ENCODE measurements around the gene CPOX.

The CPOX gene

GRCh38 chr3:98594628-98595324, 1.4 kb upstream of the CPOX start:
- no peak for DNase-seq

- DNase-seq, result no peak
Observed at GRCh38 chr3:98592345-98592935, 971 bp downstream of the CPOX start.

DNA sequence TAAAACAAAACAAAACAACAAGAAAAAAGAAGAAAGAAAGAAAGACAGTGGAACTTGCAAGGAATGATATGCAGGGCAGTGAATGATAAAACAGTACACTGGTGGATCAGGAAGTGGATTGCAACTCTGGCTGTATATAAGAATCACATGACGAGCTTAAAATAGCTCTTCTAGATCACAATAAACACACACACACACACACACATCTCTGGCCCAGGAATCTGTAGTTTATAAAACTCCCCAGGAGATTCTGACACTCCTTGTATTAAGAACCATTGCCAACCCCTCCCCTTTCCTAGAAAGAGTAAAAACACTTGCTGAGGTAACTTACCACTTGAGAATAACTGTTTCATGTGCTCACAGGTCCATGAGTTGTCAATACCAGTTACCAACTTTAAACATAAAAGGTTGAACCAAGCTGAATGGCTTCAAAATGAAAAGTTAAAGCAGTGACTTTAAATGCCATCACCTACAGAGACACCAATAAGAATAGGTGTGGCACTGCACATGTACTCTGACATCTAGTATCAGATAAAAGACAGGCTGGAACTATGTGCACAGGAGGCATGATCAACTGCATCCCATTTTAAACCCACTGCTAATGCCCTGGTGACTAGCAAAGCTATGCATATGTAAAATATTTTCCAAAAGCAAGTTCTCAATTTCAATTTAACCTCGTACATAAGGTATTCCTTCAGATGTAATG, 3.9 kb downstream of the CPOX start:
- DNase-seq, result no peak

DNA sequence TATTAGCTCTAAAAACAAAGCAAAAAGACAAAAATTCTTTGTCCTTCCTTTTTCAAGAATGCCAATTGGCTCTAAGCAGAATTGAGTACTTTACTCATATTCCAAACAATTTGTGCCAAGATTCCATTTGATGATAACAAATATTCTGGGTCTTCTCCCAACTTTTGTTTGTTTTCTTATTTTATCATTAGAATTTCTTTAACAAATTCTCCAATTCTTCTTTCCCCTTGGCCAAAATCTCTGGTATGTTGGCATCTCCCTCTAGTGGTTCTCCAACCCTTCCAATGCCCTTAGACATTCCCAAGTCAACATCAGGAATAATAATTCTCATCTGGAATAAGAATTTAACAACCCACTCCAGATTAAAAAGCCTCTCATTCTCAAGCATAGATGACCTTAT, 5.3 kb downstream of the CPOX start:
- no peak for DNase-seq

DNA sequence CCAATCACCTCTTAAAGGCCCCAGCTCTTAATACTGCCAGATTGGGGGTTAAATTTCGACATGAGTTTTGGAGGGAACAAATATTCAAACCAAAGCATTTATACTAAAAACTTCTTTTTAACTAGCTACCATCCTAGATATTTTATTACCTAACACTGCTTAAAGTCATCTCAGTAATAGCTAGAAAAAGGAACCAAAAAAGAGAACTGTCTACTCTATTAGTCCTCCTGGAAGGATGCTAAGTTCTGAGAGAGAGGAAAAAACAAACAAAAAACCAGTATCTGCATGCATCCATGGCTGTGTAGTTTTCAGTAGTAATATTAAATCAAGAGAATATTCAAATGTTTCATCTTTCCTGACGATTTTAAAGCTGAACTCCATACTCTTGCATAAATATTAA, 5.8 kb downstream of the CPOX start:
- DNase-seq, result no peak

DNA sequence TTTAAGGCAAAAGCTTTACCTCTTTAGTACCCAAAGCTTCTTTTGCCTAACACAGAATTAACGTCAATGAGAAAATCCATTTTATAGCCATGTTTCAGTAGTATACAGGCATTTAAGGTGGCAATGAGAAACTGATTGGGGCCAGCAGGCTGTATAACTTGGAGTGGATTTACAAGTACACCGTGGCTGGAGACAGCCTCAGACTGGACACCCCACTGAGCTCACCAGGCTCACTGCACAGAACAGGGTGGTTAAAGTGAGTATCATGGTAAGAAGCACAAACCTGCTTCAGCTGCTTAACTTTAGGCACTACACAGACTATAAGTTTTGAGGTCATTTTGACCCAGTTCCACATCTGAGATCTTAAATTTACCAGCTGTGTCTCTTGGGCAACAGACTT, 8.9 kb downstream of the CPOX start:
- DNase-seq, result no peak

DNA sequence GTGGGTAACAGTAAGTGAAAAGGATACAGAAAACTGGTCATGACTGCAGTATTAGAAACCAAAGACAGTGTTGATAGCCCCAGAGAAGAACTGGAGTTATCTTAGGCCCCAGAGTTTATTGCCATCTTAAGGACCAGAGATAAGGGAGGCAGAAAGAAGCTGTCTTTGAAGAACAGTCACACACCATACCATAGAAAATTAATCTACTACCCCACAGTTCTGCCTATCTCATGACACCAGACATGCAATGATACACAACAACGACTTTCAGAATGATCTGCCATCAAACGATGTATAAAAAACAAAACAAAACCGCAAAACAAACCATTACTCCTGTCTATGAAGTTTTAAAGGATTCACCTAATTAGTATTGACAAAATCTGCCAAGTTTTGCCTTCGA, 9.6 kb downstream of the CPOX start:
- no peak for DNase-seq

DNA sequence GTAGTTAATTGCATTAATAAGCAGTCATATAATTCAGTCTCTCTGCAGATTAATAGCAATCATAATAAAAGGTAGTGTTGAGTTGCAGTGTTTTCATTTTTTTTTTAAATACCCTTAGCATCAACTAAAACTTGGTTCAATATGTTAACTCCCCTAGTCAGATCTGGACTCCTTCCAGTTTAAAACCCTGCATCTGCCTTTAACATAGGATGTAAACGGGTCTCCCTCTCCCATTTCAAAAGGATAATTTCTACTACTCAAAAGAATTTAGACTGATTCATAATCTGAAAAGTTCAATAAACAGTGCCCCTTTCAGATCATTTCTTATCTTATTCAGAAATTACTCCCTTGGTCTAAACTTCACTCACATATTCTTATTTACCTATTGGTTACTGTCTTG, 11.4 kb downstream of the CPOX start:
- DNase-seq, result no peak

- no peak for DNase-seq
Observed at GRCh38 chr3:98581474-98581873, 11.9 kb downstream of the CPOX start.

GRCh38 chr3:98580401-98581386, 12.7 kb downstream of the CPOX start:
- no peak for DNase-seq

GRCh38 chr3:98577178-98577895, 16.1 kb downstream of the CPOX start:
- DNase-seq, result no peak

DNA sequence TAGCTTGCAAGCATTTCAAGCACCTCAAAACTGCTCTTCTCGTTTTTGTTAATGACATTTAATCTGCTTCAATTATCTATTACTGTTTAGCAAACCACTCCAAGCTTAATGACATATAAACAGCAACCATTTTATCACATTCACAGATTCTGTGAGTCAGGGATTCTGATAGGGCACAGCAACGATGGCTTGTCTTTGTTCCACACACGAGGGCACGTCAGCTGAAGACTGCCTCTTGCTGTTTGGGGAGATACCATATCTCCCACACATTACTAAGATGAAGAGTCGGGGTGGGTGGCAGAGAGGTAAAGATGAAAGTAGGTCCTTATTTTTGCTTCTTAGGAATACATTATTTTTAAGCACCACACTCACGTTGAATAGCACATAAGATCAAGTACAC, 19.3 kb downstream of the CPOX start:
- DNase-seq, result no peak

- DNase-seq, result no peak
Observed at GRCh38 chr3:98573181-98573728, 20.2 kb downstream of the CPOX start.

DNA sequence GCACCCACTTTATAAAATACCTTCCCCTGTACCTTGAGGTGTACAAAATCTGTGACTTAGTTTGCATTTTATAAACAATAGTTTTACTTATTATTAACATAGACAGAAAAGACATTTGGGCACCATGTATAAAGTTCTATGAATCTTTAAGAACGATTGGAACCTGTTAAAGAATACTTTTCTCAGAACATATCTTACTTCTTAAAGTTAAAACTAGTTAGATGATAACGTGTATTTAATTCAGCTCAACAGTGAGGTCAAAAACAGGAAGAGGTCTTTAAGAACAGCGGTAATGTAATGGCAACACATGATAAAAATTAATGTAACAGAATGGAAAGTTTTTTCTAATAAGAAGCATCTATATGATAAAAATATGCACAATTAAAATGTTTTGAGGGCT, 25.0 kb downstream of the CPOX start:
- DNase-seq, result no peak

- no peak for DNase-seq
Observed at GRCh38 chr3:98567666-98568270, 25.6 kb downstream of the CPOX start.

DNA sequence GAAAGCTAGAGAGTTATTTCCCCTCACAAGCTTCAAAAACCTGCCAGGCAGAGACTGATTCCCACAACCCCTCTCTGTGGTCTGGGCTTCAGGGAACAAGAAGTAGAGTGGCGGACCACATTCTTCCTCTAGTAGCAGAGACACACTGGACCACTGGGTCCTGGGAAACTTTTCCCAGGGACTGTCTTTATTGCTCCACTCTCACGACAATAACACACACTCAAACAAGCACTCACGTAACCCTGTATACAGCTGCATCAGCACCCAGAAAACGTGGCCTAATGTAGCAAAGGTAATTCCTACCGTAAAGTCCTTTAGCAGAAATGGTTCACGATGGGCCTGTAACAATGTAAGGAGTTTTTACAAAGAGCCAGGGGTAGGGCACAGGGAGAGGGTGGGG, 27.6 kb downstream of the CPOX start:
- DNase-seq, result no peak

GRCh38 chr3:98565237-98565643, 28.2 kb downstream of the CPOX start:
- no peak for DNase-seq

DNA sequence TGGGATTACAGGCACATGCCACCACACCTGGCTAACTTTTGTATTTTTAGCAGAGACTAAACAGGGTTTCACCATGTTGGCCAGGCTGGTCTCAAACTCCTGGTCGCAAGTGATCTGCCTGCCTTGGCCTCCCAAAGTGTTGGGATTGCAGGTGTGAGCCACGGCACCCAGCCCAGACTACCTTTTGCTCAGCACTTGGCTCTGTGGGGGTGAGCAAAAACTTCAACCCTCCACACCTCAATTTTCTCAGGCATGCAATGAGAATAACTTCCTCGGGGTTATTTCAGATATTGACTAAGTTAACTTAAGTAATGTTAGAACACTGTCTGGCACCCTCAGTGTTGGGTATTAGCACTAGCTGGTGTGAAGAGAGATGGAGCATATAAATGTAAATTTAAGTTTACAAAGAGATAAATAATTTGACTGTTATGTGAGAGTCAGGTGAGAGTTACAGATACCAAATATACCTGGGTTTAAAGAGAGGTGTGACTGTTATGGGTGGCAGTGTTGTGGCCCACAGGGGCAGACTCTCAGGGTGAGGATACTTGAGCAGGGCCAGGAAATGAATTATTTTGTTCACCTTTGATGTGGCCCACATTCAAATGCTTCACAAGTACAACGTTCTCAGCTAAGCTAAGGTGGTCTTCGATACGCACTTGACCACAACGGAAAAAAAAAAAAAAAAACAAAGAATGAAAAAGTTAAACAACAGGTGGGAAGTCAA, 29.0 kb downstream of the CPOX start:
- DNase-seq, result no peak

- no peak for DNase-seq
Observed at GRCh38 chr3:98563661-98564281, 29.6 kb downstream of the CPOX start.

- DNase-seq, result no peak
Observed at GRCh38 chr3:98561727-98562521, 31.5 kb downstream of the CPOX start.

All from NCI-H2081 treated with DMSO at 0.1 percent for 48 hours (cell line).